OCI-LY7 (cell line): ENCODE measurements around the gene DNM3.

Experiments
- EZH2phosphoT487 ChIP-seq: fragments of 200-600 bp; sonication (generic); IDR thresholded peaks from 2 replicates; pipeline ENCODE4 v1.6.1; 2018; ENCODE audit warnings: low read depth, borderline replicate concordance, mild to moderate bottlenecking, mixed run types, antibody characterized with exemption, low read length, moderate library complexity, mixed read lengths
- TF ChIP-seq, protein P1 (sequence below): fragments of 200-600 bp; sonication (generic); conservative IDR thresholded peaks from 2 replicates; pipeline ENCODE4 v1.5.1; 2014; ENCODE audit warnings: mild to moderate bottlenecking, antibody characterized with exemption, low read length, moderate library complexity, mixed read lengths

DNA sequence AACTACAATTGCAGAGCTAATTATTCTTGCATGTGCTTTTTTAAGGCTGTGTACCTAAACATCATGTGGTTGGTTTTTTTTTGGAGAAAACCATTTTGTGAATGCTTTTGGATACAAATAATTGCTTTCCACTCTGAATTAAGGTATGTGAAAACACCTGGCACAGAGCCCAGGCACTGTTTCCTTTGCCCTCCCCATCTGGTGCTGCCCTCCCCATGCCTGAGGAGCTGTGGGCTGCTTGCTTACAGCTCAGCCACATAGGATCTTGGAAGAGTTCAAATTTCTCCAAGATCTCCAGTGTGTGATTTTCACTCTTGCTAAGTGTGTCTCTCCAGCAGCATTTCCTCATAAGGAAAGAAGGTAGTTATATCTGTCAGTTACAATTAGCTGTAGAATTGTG is 27.8 kb downstream of the DNM3 start:
- TF ChIP-seq, protein P1, sequence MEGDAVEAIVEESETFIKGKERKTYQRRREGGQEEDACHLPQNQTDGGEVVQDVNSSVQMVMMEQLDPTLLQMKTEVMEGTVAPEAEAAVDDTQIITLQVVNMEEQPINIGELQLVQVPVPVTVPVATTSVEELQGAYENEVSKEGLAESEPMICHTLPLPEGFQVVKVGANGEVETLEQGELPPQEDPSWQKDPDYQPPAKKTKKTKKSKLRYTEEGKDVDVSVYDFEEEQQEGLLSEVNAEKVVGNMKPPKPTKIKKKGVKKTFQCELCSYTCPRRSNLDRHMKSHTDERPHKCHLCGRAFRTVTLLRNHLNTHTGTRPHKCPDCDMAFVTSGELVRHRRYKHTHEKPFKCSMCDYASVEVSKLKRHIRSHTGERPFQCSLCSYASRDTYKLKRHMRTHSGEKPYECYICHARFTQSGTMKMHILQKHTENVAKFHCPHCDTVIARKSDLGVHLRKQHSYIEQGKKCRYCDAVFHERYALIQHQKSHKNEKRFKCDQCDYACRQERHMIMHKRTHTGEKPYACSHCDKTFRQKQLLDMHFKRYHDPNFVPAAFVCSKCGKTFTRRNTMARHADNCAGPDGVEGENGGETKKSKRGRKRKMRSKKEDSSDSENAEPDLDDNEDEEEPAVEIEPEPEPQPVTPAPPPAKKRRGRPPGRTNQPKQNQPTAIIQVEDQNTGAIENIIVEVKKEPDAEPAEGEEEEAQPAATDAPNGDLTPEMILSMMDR: no peak
- no peak for TF ChIP-seq EZH2phosphoT487
